GM19035 (cell line): Measurements from ENCODE around the gene LILRA6.
"Not testable (repeated sequence)": the region's sequence is repeated elsewhere in the genome, so short reads cannot be mapped to it uniquely, and the experiment has no call there.

Experiments
- ATAC-seq: cut with Tn5 transposase; IDR thresholded peaks from one replicate; pipeline ENCODE4 v1.9.1; 2021; ENCODE audit not compliant: unreplicated experiment

Gene LILRA6

GRCh38 chr19:54266133-54266532, 23.5 kb upstream of the LILRA6 start:
- no peak for ATAC-seq

GRCh38 chr19:54262470-54262869, 19.9 kb upstream of the LILRA6 start:
- no peak for ATAC-seq

DNA sequence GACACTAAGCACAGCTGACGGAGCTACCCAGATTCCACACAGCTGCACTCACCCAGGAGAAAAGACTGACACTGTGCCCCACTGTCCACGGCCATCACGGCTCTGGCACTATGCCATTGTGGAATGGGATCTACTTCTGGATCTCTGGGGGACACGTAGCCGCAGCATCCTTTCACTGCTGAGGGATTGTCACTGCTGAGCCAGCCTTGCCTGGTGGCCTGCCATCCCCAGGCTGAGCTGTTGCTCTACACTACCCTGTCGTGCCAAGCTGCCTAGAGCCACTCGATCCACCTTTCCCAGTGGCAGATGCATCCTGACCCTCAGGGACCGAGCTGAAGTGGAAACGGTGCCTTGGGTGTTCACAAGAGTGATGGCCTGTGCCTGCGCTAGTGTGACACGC, 19.5 kb upstream of the LILRA6 start:
- ATAC-seq: no peak

DNA sequence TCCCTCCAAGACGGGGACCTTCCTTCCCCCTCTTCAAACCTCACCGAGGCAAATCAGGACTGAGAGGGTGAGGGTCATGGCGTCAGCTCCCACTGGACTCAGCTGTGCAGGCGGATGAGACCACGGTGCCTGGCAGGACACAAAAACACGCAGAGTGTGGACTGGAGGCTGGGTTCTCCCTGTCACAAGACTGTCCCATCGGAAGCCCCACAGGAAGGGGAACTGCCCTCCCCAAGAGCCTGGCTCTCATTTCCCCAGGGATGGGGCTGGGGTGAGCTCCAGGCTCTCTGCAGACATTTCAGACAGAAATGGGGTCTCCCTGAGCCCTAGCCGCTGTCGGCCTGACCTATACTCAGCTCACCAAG, 14.5 kb upstream of the LILRA6 start, which contains the start of gene LILRB5:
LILRB5 (minus strand) TSS at position 158 of the 365 bp plus-strand sequence; CDS start at position 78, 80 bp downstream.
- no peak for ATAC-seq

DNA sequence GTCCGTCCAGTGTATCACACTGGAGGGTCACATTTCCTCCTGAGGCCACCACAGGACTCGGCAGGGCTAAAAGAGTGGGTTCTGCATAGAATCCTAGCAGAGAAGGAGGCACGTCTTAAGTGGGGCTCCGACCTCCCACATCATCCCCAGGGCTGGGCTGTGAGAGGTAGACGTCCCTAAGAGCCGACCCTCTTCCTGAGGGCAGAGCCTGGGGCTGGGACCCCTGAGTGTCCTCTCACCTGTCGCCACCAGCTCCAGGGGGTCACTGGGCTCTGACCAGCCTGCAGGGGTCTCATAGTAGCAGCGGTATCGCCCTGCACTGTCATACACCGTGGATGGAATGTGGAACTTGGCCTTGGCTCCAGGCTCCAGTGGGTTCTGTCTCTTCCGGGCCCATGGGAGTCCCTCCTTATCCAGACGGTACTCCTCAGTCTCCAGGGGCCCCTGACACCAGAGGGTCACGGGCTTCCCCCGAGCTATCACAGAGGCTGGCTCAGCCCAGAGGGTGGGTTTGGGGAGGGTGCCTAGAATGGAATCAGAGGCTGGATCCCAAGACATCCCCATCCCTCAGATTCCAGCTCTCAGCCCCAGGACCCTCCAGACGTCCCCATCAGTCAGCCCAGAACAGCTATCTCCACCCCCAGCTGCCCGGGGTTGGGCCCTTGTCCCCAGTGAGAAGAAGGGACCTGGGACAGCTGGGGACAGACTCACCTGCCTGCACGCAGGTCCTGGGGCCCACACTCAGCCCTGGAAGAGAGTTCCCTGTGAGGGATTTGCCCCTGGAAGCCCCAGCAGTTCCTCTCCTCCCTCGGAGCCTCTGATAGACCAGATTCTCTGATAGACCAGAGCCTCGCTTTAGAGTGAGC, 13.9 kb upstream of the LILRA6 start:
- ATAC-seq: no peak

DNA sequence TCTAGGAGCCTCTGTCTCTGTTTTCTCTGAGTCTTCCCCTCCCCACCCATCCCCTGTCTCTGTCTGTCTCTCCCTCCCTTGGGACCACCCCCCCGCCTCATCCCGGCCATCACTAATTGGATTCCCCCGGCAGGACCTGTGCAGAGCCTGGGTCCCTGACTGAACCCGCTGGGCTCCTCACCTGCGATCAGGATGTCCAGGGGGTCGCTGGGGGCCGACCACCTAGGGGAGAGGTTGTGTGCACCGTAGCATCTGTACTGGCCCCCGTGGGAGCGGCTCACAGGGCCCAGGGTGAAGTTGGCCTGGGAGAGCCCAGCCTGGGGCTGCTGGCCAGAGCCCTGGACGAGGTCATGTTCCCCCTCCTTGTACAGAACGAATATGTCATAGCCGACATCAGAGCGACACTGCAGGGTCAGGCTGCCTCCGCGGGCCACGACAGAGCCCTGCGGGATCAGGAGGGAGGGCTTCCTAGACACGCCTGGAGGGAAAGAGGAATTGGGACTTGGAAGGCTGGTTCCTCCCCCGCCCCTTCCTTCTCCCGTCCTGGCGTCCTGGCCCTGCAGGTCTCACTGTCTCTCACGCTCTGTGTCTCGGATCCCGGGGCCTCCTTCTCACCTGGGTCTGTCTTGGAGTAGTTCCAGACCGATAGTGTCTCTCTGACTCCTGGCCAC, 12.7 kb upstream of the LILRA6 start:
- no peak for ATAC-seq

DNA sequence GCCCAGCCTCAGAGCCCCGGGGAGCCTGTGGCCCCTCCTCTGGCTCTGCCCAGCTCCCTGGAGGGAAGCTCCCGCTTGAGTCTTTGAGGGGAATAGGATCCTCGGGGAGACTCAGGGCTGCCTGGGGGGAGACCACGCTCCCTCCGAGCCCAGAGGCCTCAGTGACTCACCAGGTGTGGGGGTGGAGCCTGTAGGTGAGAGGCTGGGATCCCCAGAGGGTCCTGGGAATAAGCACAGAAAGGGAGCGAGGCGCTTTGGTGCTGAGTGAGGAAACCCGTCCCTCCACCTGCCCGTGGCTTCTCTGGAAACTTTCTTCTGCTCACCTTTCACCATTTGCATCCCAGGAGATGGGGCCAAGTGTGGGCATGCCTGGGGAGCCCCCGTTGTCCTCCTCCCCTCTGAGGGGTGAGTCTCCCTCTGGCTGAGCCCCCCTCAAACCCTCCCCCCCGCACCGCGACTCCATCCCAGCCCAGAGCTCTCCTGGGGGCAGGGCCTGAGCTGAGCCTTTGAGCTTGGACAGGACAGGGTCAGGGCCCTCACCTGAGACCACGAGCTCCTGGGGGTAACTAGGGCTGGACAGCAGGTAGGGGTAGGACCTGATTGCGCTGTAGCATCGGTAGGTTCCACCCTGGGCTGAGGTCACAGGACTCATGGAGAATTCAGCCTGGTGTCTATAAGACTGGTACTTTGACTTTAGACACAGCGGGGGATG, 11.8 kb upstream of the LILRA6 start:
- no peak for ATAC-seq

GRCh38 chr19:54253331-54254194, 11.0 kb upstream of the LILRA6 start:
- no peak for ATAC-seq

GRCh38 chr19:54252845-54253244, 10.3 kb upstream of the LILRA6 start:
- ATAC-seq: no peak

- no peak for ATAC-seq
Observed at GRCh38 chr19:54252243-54252642, 9.7 kb upstream of the LILRA6 start.

DNA sequence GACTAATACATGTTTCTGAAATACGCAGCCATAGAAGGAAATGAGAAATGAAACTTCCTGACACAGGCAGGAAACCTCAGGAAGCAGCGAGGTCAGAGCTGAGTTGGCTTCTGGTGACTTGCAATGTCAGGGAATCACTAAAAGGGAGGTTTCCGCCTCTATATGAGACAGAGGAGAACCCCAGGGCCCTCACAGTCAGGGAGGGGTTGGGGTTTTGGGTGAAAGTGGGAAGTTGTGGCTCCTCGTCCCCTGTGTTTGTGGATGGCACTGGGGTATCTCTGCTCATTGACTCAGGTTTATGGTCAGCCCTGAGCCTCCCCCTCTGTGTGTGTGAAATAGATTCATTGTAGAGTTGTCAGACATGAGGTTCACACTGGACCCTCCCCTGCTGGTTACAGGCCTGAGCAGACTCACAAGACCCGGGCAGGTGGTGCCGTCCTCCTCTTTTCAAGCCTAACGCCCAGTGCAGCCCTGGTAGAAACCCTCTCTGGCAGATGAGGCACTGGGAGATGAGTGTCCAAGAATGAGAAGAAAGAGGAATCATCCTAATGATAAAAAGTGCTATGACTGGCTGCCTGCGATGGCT, 5.5 kb upstream of the LILRA6 start:
- no peak for ATAC-seq

- ATAC-seq: no peak
Observed at GRCh38 chr19:54247106-54247930, 4.7 kb upstream of the LILRA6 start.

DNA sequence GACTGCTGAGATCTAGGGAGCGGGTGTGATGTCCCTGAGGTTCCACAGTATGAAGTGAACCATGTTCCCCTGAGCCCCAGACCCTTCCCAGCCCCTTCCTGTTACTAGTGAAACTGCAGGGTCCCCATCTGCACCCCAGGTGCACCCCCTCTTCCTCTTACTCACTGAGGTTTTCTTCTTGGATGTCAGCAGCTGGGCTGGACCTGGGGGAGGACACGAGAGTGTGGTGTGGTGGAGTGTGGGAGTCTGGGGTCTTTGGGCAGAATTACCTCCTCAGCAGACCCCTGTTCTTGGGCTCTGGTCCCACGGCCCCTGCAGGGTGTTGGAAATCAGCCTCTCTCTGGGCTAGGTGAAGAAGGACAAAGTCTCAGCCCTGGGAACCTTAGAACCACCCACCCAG, 3.3 kb upstream of the LILRA6 start:
- ATAC-seq: no peak

DNA sequence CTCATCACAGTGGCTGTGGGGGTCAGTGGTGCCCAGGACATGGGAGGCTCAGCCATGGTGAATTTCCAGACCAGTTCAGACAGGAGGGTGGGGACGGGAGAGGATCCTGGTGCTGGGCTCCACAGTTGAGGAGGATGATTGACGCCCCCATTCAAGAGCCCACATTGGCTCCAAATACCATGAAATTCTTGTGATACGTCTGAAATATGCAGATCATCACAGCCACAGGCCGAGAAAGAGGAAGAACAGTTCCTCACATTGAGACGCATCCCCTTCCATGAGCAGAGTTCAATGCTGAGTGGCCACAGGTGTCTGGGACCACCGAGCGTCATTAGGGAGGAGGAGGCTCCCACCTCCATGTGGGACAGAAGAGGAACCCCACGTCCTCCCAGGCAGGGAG, 1.2 kb upstream of the LILRA6 start:
- not testable (repeated sequence) for ATAC-seq

GRCh38 chr19:54242234-54242633, 356 bp downstream of the LILRA6 start:
- not testable (repeated sequence) for ATAC-seq

- not testable (repeated sequence) for ATAC-seq
Observed at GRCh38 chr19:54240372-54241336, 1.9 kb downstream of the LILRA6 start.

DNA sequence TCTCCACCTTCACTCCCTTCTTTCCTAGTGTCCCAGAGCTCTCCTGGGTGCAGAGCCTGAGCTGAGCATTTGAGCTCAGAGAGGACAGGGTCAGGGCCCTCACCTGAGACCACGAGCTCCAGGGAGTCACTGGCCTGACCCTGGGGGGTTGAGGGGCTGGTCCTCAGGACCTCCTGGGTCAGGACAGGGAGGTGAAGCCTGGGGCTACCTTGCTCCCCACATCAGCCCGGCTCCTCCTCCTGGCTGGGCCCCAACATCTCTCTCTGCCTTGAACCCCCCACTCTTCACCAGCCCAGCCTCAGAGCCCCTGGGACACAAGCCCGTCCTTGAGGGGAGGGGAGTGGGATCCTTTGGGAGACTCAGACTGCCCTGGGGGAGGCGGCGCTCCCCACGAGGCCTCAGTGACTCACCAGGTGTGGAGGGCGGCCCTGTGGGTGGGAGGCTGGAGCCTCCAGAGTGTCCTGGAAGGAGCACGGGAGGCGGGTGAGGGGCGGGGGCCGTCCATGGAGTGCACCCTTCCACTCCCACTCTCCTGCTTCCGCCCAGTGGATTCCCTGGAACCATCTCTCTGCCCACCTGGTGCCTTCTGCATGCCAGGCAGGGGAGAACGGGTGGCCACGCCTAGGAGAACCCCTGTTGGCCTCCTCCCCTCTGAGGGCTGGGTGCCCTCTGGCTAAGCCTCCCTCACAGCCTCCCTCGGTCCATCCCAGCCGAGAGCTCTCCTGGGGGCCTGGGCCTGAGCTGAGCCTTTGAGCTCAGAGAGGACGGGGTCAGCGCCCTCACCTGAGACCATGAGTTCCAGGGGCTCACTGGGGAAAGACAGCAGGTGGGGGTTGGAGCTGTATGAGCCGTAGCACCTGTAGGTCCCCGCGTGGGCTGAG, 2.9 kb downstream of the LILRA6 start:
- ATAC-seq: not testable (repeated sequence)
